HepG2 (cell line): ENCODE measurements around the gene UBAP1. TPM values are rescaled to one million over a fixed set of nuclear protein-coding genes. Genes with fewer than 3 reads are reported as not detected.
A peak's percentile ranks its signal among the peaks of the same experiment; 100 is the strongest.
"Not testable (repeated sequence)": the region's sequence is repeated elsewhere in the genome, so short reads cannot be mapped to it uniquely, and the experiment has no call there.

Experiments used
- AKAP8 ChIP-seq: sonication (generic); formaldehyde crosslinking; IDR thresholded peaks from 2 replicates; pipeline ENCODE4 v1.5.1; 2020; ENCODE audit warnings: mild to moderate bottlenecking, missing genetic modification reagents
- CBX1 ChIP-seq: IDR thresholded peaks from one replicate; pipeline ENCODE4 v1.6.1; 2016; ENCODE audit warnings: antibody characterized with exemption, low read depth
- CEBPB ChIP-seq: IDR thresholded peaks from 2 replicates; pipeline ENCODE4 v1.6.1; 2011; ENCODE audit warnings: low read depth, low read length, improper control_type of control experiment, borderline replicate concordance
- CHD4 ChIP-seq: fragments of 200-600 bp; sonication (generic); IDR thresholded peaks from 2 replicates; pipeline ENCODE4 v1.7.0; 2017; ENCODE audit warnings: mild to moderate bottlenecking, low read length, borderline replicate concordance
- HMG20A ChIP-seq: IDR thresholded peaks from 2 replicates; pipeline ENCODE4 v1.6.1; 2016; ENCODE audit warnings: borderline replicate concordance
- HNF4A ChIP-seq: sonication (generic); formaldehyde crosslinking; IDR thresholded peaks from 2 replicates; pipeline ENCODE4 v1.4.0; 2020; ENCODE audit warnings: missing genetic modification reagents
- KDM6A ChIP-seq: IDR thresholded peaks from 2 replicates; pipeline ENCODE4 v1.6.1; 2016; ENCODE audit warnings: low read depth
- KLF9 ChIP-seq: IDR thresholded peaks from 2 replicates; pipeline ENCODE4 v1.6.1; 2016; ENCODE audit warnings: low read depth
- MAZ ChIP-seq, 2 experiments: sonication (generic) in 1 of 2; formaldehyde crosslinking in 1 of 2; IDR thresholded peaks; 2 replicates each; pipeline versions ENCODE4 v1.5.0 to v1.6.1; 2012 to 2020; ENCODE audit warnings: low read depth in 2 of 2, mild to moderate bottlenecking in 2 of 2, borderline replicate concordance in 1 of 2, improper control_type of control experiment in 1 of 2, low read length in 1 of 2, missing genetic modification reagents in 1 of 2, moderate library complexity in 1 of 2
- NR2F6 ChIP-seq, 2 experiments: IDR thresholded peaks; 2 replicates each; pipeline ENCODE4 v1.6.1; 2016; ENCODE audit warnings: antibody characterized with exemption in 1 of 2, mild to moderate bottlenecking in 1 of 2
- PHF21A ChIP-seq: sonication (generic); formaldehyde crosslinking; IDR thresholded peaks from 2 replicates; pipeline ENCODE4 v1.5.0; 2020; ENCODE audit warnings: mild to moderate bottlenecking, missing genetic modification reagents
- ZNF121 ChIP-seq: sonication (generic); formaldehyde crosslinking; IDR thresholded peaks from 2 replicates; pipeline ENCODE4 v1.5.0; 2020; ENCODE audit warnings: mild to moderate bottlenecking, missing genetic modification reagents
- ZNF205 ChIP-seq: IDR thresholded peaks from 2 replicates; pipeline ENCODE4 v1.6.1; 2018; ENCODE audit warnings: missing biosample characterization, missing genetic modification reagents
- ZNF292 ChIP-seq: sonication (generic); formaldehyde crosslinking; IDR thresholded peaks from 2 replicates; pipeline ENCODE4 v1.8.1; 2022; ENCODE audit warnings: mild to moderate bottlenecking, low read depth, missing genetic modification reagents, borderline replicate concordance
- ZNF331 ChIP-seq: sonication (generic); formaldehyde crosslinking; IDR thresholded peaks from 2 replicates; pipeline ENCODE4 v1.4.0; 2020; ENCODE audit warnings: missing genetic modification reagents
- ZNF460 ChIP-seq: sonication (generic); formaldehyde crosslinking; IDR thresholded peaks from 2 replicates; pipeline ENCODE4 v1.5.1; 2020; ENCODE audit warnings: missing genetic modification reagents, mild to moderate bottlenecking, borderline replicate concordance
- ZNF792 ChIP-seq: IDR thresholded peaks from 2 replicates; pipeline ENCODE4 v1.6.1; 2016
- polyA plus RNA-seq, 8 experiments: library from polyadenylated mRNA; depleted of rRNA in 3 of 8; stranded (reverse) in 7 of 8; unstranded in 1 of 8; fragments of >200 nt; fragmentation: Illumina TruSeq in 4 of 8; extraction: Trizol in 4 of 8; gene quantifications; 2 replicates each; pipeline versions ENCODE4 v1.2.1 to v1.2.3, GENCODE V29; 2011 to 2016; ENCODE audit warnings: low read depth in 4 of 8, missing spikeins in 1 of 8, mixed read lengths in 1 of 8; ENCODE audit not compliant: insufficient read depth in 1 of 8
- total RNA-seq, 5 experiments: library from RNA; depleted of rRNA; stranded (reverse); fragments of >200 nt; fragmentation: Illumina TruSeq; extraction: Trizol; gene quantifications; 2 replicates each; pipeline ENCODE4 v1.2.3, GENCODE V29; 2016; ENCODE audit warnings: low read depth in 1 of 5
- TF ChIP-seq, protein P1 (sequence below): sonication (generic); formaldehyde crosslinking; IDR thresholded peaks from 2 replicates; pipeline ENCODE4 v1.5.0; 2020; ENCODE audit warnings: missing genetic modification reagents
- TF ChIP-seq, protein P2 (sequence below): sonication (generic); formaldehyde crosslinking; IDR thresholded peaks from 2 replicates; pipeline ENCODE4 v1.4.0; 2020; ENCODE audit warnings: low read depth, missing genetic modification reagents
- TF ChIP-seq, protein P3 (sequence below): sonication (generic); formaldehyde crosslinking; IDR thresholded peaks from 2 replicates; pipeline ENCODE4 v1.8.0; 2022; ENCODE audit warnings: mild to moderate bottlenecking, missing genetic modification reagents; ENCODE audit not compliant: insufficient replicate concordance
- TF ChIP-seq, protein P4 (sequence below): sonication (generic); formaldehyde crosslinking; IDR thresholded peaks from 2 replicates; pipeline ENCODE4 v1.4.0; 2020; ENCODE audit warnings: low read depth, mild to moderate bottlenecking, missing genetic modification reagents

The UBAP1 gene
- total and polyA plus RNA-seq, 2 of the 13 experiments (the other 11 are each of a cell fraction or from before 2014, with no cell fraction given), result 19.5 to 40.5 TPM

- TF ChIP-seq, protein P1, sequence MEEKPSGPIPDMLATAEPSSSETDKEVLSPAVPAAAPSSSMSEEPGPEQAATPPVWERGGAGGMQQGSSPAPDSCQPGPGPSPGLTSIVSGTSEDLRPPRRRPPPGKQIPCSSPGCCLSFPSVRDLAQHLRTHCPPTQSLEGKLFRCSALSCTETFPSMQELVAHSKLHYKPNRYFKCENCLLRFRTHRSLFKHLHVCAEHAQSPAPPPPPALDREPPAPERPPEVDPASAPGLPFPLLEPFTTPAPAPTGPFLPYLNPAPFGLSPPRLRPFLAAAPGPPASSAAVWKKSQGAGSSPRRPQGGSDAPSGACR, result 0 out of 2 replicates have a peak, but pooled peaks have one; percentile 62
- TF ChIP-seq, protein P2, sequence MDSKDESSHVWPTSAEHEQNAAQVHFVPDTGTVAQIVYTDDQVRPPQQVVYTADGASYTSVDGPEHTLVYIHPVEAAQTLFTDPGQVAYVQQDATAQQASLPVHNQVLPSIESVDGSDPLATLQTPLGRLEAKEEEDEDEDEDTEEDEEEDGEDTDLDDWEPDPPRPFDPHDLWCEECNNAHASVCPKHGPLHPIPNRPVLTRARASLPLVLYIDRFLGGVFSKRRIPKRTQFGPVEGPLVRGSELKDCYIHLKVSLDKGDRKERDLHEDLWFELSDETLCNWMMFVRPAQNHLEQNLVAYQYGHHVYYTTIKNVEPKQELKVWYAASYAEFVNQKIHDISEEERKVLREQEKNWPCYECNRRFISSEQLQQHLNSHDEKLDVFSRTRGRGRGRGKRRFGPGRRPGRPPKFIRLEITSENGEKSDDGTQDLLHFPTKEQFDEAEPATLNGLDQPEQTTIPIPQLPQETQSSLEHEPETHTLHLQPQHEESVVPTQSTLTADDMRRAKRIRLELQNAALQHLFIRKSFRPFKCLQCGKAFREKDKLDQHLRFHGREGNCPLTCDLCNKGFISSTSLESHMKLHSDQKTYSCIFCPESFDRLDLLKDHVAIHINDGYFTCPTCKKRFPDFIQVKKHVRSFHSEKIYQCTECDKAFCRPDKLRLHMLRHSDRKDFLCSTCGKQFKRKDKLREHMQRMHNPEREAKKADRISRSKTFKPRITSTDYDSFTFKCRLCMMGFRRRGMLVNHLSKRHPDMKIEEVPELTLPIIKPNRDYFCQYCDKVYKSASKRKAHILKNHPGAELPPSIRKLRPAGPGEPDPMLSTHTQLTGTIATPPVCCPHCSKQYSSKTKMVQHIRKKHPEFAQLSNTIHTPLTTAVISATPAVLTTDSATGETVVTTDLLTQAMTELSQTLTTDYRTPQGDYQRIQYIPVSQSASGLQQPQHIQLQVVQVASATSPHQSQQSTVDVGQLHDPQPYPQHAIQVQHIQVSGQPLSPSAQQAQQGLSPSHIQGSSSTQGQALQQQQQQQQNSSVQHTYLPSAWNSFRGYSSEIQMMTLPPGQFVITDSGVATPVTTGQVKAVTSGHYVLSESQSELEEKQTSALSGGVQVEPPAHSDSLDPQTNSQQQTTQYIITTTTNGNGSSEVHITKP (CRISPR knock-in tag), result peak; percentile 30; the same call in 1 of the 2 replicates
- TF ChIP-seq ZNF121 (CRISPR knock-in tag), result 0 out of 2 replicates have a peak, but pooled peaks have one; percentile 15
- TF ChIP-seq KDM6A (CRISPR knock-in tag), result 0 out of 2 replicates have a peak, but pooled peaks have one; percentile 17
- peak; percentile 60; the same call in 1 of the 2 replicates for TF ChIP-seq CHD4
- TF ChIP-seq ZNF292 (CRISPR knock-in tag), result peak; percentile 75
- peak; percentile 87 for TF ChIP-seq PHF21A (CRISPR knock-in tag)
- TF ChIP-seq ZNF792, result 0 out of 2 replicates have a peak, but pooled peaks have one; percentile 49
- peak; percentile 51 for TF ChIP-seq CBX1
- peak; percentile 94 for TF ChIP-seq CEBPB
- TF ChIP-seq KLF9 (CRISPR knock-in tag), result 0 out of 2 replicates have a peak, but pooled peaks have one; percentile 47
- TF ChIP-seq, protein P3, sequence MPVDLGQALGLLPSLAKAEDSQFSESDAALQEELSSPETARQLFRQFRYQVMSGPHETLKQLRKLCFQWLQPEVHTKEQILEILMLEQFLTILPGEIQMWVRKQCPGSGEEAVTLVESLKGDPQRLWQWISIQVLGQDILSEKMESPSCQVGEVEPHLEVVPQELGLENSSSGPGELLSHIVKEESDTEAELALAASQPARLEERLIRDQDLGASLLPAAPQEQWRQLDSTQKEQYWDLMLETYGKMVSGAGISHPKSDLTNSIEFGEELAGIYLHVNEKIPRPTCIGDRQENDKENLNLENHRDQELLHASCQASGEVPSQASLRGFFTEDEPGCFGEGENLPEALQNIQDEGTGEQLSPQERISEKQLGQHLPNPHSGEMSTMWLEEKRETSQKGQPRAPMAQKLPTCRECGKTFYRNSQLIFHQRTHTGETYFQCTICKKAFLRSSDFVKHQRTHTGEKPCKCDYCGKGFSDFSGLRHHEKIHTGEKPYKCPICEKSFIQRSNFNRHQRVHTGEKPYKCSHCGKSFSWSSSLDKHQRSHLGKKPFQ, result peak; percentile 12
- 0 out of 2 replicates have a peak, but pooled peaks have one; percentile 41 for TF ChIP-seq AKAP8
- TF ChIP-seq MAZ (IDR thresholded peaks at IDR 0.05; ENCODE audit: borderline replicate concordance, low read depth, low read length), result not testable (repeated sequence)
- 0 out of 2 replicates have a peak, but pooled peaks have one; percentile 13 for TF ChIP-seq MAZ (CRISPR knock-in tag; IDR thresholded peaks at IDR 0.05; ENCODE audit: low read depth)
- TF ChIP-seq, protein P4, sequence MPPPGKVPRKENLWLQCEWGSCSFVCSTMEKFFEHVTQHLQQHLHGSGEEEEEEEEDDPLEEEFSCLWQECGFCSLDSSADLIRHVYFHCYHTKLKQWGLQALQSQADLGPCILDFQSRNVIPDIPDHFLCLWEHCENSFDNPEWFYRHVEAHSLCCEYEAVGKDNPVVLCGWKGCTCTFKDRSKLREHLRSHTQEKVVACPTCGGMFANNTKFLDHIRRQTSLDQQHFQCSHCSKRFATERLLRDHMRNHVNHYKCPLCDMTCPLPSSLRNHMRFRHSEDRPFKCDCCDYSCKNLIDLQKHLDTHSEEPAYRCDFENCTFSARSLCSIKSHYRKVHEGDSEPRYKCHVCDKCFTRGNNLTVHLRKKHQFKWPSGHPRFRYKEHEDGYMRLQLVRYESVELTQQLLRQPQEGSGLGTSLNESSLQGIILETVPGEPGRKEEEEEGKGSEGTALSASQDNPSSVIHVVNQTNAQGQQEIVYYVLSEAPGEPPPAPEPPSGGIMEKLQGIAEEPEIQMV (CRISPR knock-in tag), result 0 out of 2 replicates have a peak, but pooled peaks have one; percentile 25
- TF ChIP-seq ZNF460 (CRISPR knock-in tag), result peak; percentile 38; the same call in 1 of the 2 replicates
- peak; percentile 79 for TF ChIP-seq HNF4A (CRISPR knock-in tag)
- TF ChIP-seq ZNF205 (CRISPR knock-in tag), result peak; percentile 71; the same call in 1 of the 2 replicates
- peak; percentile 86 for TF ChIP-seq NR2F6 (IDR thresholded peaks at IDR 0.05)
- peak; percentile 93 for TF ChIP-seq NR2F6 (CRISPR knock-in tag; IDR thresholded peaks at IDR 0.05)
- TF ChIP-seq ZNF331 (CRISPR knock-in tag), result peak; percentile 75
- peak; percentile 72; the same call in 1 of the 2 replicates for TF ChIP-seq HMG20A (CRISPR knock-in tag)
Observed at GRCh38 chr9:34226144-34226760, 47.4 kb downstream of the UBAP1 start (continued).
